ENCODE measurements around the gene FAM219B. TPM values are rescaled to one million over a fixed set of nuclear protein-coding genes. Genes with fewer than 3 reads are reported as not detected.

The FAM219B gene
- total and polyA plus RNA-seq, 2 of the 8 experiments (the other 6 are each of a cell fraction or from before 2014, with no cell fraction given), result 57.1 to 66.6 TPM

GRCh38 chr15:74903676-74904075, 3.0 kb downstream of the FAM219B start (continued):
- TF ChIP-seq CBX5 (IDR thresholded peaks at IDR 0.05; ENCODE audit: low read depth, low read length) (no peak), TCF12 (IDR thresholded peaks at IDR 0.05; ENCODE audit: low read depth, low read length) (no peak), GTF2F1 (IDR thresholded peaks at IDR 0.05; ENCODE audit: borderline replicate concordance, low read depth, low read length) (no peak), NANOG (IDR thresholded peaks at IDR 0.05; ENCODE audit: insufficient read depth, low read depth, low read length, poor library complexity, severe bottlenecking) (no peak), EZH2 (IDR thresholded peaks at IDR 0.05; ENCODE audit: low read depth, low read length, severe bottlenecking) (no peak), HDAC6 (IDR thresholded peaks at IDR 0.05; ENCODE audit: low read depth, low read length) (no peak), YY1 (IDR thresholded peaks at IDR 0.05; ENCODE audit: low read depth, low read length) (no peak)

Measured in H1 (cell line).